ENCODE measurements around the gene RECQL.

- TF ChIP-seq FOXP1 (CRISPR knock-in tag; IDR thresholded peaks at IDR 0.05; ENCODE audit: borderline replicate concordance) (no peak), ZNF512 (CRISPR knock-in tag; IDR thresholded peaks at IDR 0.05; ENCODE audit: borderline replicate concordance) (no peak), MAX (CRISPR knock-in tag; IDR thresholded peaks at IDR 0.05) (no peak), RELA (CRISPR knock-in tag; IDR thresholded peaks at IDR 0.05; ENCODE audit: borderline replicate concordance) (no peak), ZNF263 (CRISPR knock-in tag; IDR thresholded peaks at IDR 0.05; ENCODE audit: low read depth) (no peak), IRF1 (CRISPR knock-in tag; IDR thresholded peaks at IDR 0.05) (no peak), CTCF (IDR thresholded peaks at IDR 0.05) (no peak), ATF2 (CRISPR knock-in tag; IDR thresholded peaks at IDR 0.05; ENCODE audit: borderline replicate concordance, low read depth) (no peak), IRF2 (CRISPR knock-in tag; IDR thresholded peaks at IDR 0.05; ENCODE audit: borderline replicate concordance, low read depth) (no peak), CREM (CRISPR knock-in tag; IDR thresholded peaks at IDR 0.05) (no peak), E2F5 (CRISPR knock-in tag; IDR thresholded peaks at IDR 0.05) (no peak), ZNF138 (CRISPR knock-in tag; conservative IDR thresholded peaks at IDR 0.05) (no peak), ZNF281 (CRISPR knock-in tag; IDR thresholded peaks at IDR 0.05) (no peak), ZNF423 (CRISPR knock-in tag; IDR thresholded peaks at IDR 0.05) (no peak)
These were observed 17.9 kb downstream of the RECQL start for GRCh38 chr12:21483531-21483930.
